ENCODE measurements around the gene MC1R.
A peak's percentile ranks its signal among the peaks of the same experiment; 100 is the strongest.
"Not testable (repeated sequence)": the region's sequence is repeated elsewhere in the genome, so short reads cannot be mapped to it uniquely, and the experiment has no call there.

The MC1R gene

DNA sequence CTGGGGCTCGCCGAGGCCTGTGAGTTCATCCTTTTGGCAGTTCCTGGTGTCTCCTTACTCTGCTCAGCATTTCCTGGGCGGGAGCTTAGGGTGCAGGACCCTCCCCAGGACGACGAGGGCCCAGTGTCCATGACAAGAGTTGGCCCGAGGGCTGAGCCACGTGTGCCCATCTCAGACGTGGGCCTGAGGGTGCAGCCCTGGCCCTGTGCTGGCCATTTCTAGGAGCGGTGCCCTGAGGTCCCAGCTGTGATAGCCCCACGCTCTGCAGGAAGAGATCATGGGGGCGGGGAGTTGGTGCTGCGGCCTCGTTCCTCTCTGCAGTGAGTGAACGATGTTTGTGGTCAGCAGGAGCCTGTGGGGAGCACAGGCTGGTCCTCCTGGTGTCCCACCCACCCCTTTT is 6.0 kb upstream of the MC1R start:
- DNase-seq (ENCODE audit: low read depth, low spot score): no peak
- no peak overlapping the region for H3K27ac ChIP-seq

DNA sequence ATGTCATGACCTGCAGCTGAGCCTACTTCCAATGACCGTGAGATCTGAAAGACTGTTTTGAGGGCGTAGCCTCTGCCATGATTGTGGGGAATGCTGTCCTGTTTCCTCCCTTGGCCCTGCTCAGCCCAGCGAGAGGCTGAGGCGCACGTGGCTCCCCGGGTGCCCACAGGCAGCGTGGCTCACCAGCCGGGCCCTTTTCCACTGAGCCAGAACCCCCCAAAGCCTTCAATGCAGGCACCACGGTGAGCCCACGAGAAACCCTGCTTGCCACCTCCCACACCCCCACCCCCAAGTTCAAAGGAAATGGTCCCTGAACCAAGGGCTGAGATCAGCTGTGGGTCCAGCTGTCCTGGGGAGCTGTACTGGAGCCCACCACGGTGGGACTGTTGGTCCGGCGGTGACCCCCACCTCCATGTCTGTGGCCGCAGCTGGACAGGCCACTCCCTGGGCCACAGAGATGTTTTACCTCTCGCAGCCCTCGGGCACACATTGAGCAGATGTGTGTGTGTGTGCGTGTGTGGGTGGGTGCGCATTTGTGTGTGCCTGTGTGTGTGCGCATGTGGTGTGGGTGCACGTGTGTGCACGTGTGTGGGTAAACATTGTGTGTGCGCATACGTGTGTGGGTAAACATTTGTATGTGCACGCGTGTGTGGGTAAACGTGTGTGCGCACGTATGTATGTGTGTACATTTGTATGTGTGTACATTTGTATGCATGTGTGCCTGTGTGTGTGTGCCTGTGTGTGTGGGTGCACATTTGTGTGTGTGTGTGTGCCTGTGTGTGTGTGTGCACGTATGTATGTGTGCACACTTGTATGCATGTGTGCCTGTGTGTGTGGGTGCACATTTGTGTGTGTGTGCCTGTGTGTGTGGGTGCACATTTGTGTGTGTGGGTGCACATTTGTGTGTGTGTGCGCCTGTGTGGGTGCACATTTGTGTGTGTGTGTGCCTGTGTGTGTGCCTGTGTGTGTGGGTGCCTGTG is 5.0 kb upstream of the MC1R start:
- H3K27ac ChIP-seq: no peak overlapping the region
- DNase-seq (ENCODE audit: low read depth, low spot score): no peak

DNA sequence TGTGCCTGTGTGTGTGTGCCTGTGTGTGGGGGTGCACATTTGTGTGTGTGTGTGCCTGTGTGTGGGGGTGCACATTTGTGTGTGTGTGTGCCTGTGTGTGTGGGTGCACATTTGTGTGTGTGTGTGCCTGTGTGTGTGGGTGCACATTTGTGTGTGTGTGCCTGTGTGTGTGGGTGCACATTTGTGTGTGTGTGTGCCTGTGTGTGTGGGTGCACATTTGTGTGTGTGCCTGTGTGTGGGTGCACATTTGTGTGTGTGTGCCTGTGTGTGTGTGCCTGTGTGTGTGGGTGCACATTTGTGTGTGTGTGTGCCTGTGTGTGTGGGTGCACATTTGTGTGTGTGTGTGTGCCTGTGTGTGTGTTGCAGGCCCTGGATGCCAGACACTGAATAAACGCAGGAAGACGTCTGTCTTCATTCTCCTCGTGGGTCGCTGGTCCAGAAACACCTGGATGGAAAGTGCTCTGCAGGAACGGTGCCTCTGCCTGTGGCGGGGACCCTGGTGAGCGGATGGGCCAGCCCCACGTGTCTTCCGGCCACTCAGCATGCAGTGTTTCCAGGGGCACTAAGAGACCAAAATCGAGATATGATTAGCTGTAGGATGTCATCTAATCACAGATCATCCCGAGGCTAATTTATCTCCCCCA is 3.9 kb upstream of the MC1R start:
- H3K27ac ChIP-seq; DNase-seq (ENCODE audit: low read depth, low spot score): not testable (repeated sequence)

DNA sequence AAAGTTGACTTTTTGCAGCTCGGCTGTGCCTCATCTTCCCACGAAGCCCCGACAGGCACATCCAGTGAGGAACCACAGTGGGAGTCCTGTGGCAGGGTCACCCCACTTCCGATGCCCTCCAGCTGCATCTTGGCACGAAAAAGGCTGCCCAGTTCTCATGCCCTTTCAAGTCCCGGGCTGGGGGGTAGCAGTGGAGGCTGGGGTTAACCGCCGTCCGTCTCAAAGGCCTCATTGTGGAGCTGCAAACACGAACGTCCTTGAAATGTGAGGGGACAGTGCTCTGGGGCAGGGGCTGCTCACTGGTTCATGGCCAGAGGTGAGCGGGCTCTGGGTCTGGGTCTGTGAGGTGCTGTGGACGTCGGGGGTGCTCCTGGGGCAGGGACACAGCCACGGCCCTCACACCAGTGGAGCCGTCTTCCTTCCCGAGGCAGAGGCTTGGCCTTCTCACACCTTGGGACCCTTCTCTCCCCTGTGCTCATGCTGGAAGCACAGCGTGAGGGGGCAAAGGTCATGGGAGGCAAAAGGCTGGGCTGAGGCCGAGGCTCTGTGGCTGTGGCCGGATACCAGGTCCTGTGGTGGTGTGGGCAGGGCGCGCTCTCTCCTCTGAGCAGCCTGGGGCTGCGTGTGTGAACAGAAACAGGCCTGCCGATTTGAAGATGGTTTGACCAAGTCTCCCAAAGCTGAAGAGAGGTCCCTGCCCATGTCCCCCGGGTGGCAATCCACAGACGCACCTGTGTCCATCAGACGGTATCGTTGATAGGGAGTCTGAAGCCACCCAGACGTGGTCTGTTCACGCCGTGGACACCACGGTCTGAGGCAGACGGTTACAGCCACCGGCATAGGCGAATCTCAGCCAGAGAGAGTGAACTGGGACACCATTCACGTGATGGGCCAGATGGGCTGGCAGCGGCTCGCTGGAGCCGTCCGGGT is 3.1 kb upstream of the MC1R start:
- DNase-seq (ENCODE audit: low read depth, low spot score): no peak
- H3K27ac ChIP-seq: no peak overlapping the region

DNA sequence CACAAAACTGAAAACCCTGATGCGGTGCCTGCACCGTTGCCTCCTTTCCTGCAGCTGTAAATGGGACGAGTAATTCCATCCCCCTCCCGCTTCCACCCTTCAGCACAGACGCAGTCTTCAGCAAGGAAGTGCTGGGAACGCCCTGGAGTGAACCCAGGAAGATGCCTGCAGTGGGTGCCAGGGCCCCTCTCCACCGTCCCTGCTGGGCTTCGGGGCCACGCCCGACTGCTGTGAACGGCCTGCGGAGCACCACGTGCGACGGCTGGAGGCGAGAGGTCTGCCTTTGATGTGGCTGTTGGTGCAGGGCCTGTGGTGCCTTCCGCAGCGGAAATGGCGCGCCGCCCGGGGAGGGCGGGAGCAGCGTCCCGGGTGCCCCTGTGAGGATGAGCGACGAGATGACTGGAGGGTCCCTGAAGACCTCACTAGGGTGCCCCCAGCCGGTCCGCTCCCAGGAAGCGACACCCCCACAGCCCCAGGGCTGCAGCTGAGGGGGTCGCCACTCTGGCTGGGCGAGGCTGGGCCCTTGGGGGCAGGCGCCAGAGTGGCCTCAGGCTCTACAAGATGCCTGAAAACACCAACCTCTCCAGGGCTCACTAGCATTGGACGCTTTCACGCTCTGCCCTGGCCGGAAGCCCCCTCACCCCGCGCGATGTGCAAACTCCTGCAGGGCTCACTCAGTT is 749 bp upstream of the MC1R start:
- peak overlapping the region; percentile 26 for H3K27ac ChIP-seq

DNA sequence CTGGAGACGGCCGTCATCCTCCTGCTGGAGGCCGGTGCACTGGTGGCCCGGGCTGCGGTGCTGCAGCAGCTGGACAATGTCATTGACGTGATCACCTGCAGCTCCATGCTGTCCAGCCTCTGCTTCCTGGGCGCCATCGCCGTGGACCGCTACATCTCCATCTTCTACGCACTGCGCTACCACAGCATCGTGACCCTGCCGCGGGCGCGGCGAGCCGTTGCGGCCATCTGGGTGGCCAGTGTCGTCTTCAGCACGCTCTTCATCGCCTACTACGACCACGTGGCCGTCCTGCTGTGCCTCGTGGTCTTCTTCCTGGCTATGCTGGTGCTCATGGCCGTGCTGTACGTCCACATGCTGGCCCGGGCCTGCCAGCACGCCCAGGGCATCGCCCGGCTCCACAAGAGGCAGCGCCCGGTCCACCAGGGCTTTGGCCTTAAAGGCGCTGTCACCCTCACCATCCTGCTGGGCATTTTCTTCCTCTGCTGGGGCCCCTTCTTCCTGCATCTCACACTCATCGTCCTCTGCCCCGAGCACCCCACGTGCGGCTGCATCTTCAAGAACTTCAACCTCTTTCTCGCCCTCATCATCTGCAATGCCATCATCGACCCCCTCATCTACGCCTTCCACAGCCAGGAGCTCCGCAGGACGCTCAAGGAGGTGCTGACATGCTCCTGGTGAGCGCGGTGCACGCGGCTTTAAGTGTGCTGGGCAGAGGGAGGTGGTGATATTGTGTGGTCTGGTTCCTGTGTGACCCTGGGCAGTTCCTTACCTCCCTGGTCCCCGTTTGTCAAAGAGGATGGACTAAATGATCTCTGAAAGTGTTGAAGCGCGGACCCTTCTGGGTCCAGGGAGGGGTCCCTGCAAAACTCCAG is 1.1 kb downstream of the MC1R start:
- H3K27ac ChIP-seq: no peak overlapping the region
- no peak for DNase-seq (ENCODE audit: low read depth, low spot score)

More for the DNA sequence above, 749 bp upstream of the MC1R start:
- no peak for DNase-seq (ENCODE audit: low read depth, low spot score)

DNA sequence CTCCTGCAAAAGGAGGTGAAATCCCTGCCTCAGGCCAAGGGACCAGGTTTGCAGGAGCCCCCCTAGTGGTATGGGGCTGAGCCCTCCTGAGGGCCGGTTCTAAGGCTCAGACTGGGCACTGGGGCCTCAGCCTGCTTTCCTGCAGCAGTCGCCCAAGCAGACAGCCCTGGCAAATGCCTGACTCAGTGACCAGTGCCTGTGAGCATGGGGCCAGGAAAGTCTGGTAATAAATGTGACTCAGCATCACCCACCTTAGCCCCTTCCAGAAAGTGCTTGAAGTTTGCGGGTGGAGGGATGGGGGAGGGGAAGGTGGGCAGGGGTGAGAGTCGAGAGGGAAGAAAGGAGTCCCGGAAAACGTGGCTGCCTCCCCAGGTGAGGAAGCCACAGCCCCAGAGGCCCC is 2.1 kb downstream of the MC1R start:
- no peak overlapping the region for H3K27ac ChIP-seq

DNA sequence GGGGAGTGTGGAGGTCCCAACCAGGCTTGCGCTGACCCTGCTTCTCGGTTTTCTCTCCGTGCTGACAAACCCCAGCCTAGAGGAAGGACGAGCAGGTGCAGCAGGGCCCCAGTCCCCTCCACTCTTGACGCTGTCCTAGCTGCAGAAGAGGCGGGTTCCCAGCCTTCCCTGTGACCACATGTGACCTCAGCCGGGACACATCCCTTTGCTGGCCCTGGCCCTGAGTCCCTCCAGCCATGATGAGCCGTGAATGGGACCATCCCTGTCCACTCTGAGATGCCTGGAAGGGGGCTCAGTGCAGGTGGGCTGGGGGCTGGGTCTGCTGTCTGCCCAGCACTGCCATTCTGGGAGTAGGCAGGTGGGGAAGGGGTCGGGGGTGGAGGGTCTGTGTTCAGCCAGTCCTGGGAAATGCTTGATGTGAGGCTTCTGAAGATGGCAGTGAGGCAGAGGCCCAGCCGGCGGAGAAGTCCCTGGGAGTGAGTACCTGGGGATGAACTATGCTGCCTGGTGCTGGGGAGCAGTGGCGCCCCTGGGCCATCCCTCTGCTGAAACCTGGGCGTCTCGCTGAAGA is 2.6 kb downstream of the MC1R start:
- H3K27ac ChIP-seq: peak overlapping the region; percentile 88
- DNase-seq (ENCODE audit: low read depth, low spot score): no peak

More for the DNA sequence above, 2.1 kb downstream of the MC1R start:
- no peak for DNase-seq (ENCODE audit: low read depth, low spot score)

DNA sequence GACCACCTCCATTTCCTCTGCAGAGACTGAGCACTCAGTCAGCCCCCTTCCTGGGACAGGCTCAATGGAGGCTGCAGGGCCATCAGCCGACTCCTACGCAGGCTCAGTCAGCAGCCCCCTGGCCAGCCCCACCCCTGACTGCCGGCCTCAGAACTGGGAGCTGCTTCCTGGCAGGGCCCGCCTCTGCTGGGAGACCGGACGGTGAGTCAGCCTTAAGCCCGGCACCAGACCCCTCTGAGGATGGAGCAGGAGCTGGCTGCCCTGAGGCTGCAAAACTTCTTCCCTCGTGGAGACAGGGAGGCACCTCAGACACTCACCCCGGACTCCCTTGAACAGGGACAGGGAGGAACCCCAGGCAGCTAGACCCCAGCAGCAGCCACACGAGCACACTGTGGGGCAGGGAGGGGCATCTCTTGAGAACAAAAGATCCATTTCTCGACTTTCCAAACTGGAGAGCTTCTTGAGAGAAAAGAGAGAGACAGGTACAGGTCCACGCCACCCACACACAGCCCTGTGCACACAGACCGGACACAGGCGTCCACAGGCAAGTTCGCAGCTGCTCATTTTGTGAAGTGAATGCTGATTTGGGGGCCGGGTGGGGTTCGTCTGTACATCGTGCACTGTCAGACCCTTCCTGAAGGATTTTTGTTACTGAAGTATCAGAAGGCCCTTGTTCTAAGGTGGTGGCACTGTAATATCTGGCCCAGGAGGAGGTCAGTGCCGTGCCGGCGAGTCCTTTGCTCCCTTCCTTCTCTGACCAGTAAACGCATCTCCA is 3.2 kb downstream of the MC1R start:
- peak; percentile 66 for DNase-seq (ENCODE audit: low read depth, low spot score)
- H3K27ac ChIP-seq: peak overlapping the region; percentile 88

DNA sequence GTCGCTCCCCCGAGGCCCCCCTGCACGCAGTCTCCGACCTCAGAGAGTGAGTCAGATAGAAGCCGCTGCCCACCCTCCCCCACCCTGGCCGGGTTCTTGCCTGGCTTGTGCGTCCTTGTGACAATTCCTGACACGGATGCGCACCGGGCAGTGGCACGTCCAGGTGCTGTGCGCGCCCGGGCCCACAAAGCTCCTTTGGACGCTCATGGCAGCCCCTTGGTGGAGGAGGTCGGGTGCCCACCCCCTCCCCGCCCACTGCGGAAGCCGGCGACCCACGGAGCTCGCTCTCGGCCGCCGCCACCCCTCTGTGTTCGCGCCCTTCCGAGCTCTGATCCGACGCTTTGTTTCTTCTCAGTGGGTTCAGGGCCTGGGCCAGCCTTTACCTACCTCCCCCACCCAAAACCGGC is 3.8 kb downstream of the MC1R start:
- DNase-seq (ENCODE audit: low read depth, low spot score): no peak
- H3K27ac ChIP-seq: peak overlapping the region; percentile 88

DNA sequence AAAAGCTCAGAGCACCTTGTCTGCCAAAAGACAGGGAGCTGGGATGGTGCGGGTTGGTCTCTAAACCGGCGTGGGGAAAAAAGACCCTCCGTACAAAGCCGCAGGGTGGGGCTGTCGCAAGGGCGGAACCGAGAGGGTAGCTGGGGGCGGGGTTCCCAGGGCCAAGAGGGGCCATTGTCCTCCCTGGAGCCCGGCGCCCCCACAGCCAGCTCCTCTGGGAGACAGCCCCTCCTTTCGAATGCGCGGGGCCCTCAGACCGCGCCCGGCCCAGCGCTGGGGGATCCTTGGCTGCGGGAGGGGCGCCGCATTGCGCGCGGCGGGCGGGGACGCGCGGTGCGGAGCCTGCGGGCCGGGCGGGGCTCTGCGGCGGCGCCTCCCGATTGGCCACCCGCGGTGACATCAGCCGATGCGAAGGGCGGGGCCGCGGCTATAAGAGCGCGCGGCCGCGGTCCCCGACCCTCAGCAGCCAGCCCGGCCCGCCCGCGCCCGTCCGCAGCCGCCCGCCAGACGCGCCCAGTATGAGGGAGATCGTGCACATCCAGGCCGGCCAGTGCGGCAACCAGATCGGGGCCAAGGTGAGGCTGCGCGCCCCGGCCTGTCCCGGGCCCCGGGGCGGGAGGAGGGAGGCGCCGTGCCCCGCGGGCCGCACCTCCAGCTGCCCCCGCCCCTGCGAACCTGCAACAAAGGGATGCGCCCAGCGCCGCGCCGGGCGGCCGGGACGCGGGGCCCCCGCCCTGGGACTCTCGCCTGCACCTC is 4.4 kb downstream of the MC1R start, which contains the start of gene TUBB3:
Gene TUBB3, plus strand, starts transcription at position 459 of the 756 bp plus-strand sequence. Its CDS starts 60 bp downstream, at position 519.
- H3K27ac ChIP-seq: peak within 1 kb of the TSS; percentile 88
- DNase-seq (ENCODE audit: low read depth, low spot score): no peak

DNA sequence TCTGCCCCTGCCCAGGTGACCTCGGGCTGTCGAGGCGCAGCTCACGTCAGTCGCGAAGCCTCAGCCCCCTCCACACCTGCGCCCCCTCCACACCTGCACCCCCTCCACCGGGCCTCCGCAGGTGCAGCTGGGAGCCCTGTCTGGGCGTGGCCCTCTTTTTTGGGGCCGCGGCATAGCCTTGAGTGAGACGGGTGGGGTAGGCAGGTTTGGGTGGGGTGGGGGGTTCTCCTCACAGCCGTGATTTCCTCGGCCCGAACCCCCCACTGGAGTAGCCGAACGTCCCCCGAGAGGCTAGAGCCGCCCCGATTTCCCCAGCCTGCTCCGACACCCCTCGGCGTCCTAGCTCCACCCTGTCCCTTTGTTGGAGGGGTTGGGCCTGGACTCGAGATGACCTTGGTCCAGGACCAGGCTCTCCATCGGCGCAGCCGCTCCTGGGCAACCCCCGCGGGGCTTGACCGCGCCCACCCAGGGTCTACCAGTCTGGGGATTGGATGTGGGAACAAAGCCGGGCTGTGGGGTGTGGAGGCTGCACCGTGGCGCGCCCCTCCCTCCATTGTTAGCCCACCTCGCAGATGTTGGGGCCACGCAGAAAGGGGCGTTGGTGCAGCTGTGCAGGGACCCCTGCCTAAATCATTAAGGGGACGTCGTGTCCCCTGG is 5.1 kb downstream of the MC1R start:
- peak overlapping the region; percentile 88 for H3K27ac ChIP-seq
- no peak for DNase-seq (ENCODE audit: low read depth, low spot score)

DNA sequence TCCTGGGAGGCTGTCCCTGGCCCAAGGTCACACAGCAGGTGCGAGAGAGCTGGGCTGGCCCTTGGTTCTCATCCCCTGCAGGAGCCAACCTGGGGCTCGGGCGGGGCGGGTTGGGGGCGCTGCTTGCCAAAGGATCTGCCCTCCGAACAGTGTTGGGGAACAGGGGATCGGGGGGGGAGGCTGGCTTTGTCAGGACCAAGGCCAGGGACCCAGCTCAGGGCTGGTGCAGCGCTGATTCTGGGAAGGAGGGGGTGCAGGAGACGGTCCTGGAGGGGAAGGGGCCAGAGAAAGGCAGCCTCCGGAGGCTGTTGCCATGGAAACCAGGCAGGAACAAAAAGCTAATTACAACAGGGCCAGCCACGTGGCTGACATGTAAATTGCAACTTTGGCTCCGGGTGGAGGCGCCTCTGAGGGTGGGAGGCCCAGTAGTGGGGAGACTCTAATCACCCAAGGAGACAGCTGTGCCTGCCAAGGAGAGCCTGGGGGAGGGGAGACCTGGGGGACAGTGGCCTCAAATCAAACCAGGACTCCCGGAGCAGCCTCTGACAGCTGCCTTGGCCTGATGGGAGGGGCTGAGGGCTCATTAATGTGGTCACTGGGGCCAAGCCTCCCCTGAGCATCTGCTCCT is 5.7 kb downstream of the MC1R start:
- no peak for DNase-seq (ENCODE audit: low read depth, low spot score)
- no peak overlapping the region for H3K27ac ChIP-seq

DNA sequence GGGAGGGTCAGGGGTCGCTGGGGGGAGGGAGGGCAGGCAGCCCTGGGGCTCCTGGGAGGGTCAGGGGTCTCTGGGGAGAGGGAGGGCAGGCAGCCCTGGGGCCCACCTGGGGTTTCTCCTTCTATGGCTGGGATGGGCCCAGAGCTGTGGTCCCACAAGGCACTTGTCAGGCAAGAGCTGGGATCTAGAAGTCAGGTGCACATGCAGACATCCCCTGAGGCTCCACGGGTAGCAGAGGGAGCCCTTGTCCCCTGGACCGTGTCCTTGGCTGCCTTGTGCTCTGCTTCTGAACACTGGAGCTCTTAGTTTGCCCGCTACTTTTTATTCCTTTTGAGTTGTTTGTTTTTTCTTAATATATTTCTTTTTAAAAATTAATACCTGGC is 6.3 kb downstream of the MC1R start:
- no peak overlapping the region for H3K27ac ChIP-seq
- DNase-seq (ENCODE audit: low read depth, low spot score): no peak

DNA sequence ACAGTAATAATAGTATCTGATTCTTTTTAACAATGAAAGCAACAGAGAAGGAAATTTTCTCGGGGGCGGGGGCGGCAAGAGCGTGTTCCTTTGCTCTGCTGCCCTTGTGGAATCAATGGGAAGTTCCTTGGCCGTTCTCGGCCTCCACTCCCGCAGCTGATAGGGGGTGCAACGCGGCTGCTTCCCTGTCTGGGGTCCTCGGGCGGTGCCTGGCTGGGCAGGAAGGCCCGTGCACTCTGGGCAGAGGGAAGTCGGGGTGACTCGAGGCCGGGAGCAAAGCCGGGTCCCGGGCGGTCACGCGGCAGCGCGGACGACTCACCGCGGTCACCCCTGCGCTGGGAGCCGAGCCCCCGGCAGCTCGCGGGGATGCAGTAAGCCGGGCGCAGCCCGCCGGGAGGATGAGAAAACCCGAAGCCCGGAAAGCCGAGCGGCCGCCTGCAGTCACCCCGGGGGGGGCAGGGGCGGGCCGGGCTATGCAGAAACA is 7.0 kb downstream of the MC1R start:
- H3K27ac ChIP-seq: no peak overlapping the region
- no peak for DNase-seq (ENCODE audit: low read depth, low spot score)

DNA sequence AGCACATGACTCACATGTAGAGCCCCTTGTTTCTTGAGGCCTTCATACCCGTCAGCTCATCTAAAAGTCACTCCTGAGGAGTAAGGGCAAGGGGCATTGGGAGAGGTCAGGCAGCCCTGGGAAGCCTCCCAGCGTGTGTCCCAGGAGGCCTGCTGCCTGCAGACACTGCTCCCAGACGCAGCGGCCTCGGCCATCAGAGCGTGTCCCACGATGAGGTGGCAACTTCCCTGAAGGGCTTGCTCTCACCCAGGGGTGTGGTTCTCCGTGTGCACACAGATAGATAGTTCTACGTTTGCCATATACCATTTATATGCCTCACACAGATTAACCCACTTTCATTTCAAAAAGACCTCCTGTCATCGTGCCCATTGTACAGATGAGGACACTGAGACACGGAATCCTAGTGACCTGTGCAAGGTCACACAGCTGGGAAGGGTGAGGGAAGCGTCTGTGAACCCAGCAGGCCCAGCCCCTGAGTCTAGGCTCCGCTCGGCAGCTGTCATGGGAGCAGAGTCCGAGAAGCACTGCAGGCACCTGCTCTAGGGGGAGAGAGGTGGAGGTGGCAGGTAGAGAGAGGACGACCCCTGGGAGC is 12.7 kb downstream of the MC1R start:
- no peak for DNase-seq (ENCODE audit: low read depth, low spot score)
- no peak overlapping the region for H3K27ac ChIP-seq
